Neural cell (in vitro differentiated cells): ENCODE measurements around the gene SPDYE16. TPM values are rescaled to one million over a fixed set of nuclear protein-coding genes. Genes with fewer than 3 reads are reported as not detected.
"Not testable (repeated sequence)": the region's sequence is repeated elsewhere in the genome, so short reads cannot be mapped to it uniquely, and the experiment has no call there.

Experiments used
- H2AFZ ChIP-seq: fragments of 200-600, 300-800 bp; sonication (generic), shearing (Covaris generic); 2 replicates; pipeline ENCODE4 v1.6.0; 2014; ENCODE audit warnings: low read depth, mild to moderate bottlenecking, antibody characterized with exemption, low read length, moderate library complexity
- H3F3A ChIP-seq: fragments of 200-600 bp; shearing (Covaris generic); 2 replicates; pipeline ENCODE4 v1.6.1; 2016; ENCODE audit warnings: mild to moderate bottlenecking, moderate library complexity, mixed read lengths, antibody characterized with exemption, low read length; ENCODE audit not compliant: insufficient read depth, poor library complexity, severe bottlenecking
- H3K27ac ChIP-seq: fragments of 200-600, 300-800 bp; sonication (generic), shearing (Covaris generic); 2 replicates; pipeline ENCODE4 v1.5.1; 2014; ENCODE audit warnings: mild to moderate bottlenecking, low read length, moderate library complexity
- H3K27me3 ChIP-seq: fragments of 300-800, 200-600 bp; sonication (generic), shearing (Covaris generic); 2 replicates; pipeline ENCODE4 v1.6.0; 2014; ENCODE audit warnings: mild to moderate bottlenecking, low read depth, low read length, moderate library complexity; ENCODE audit not compliant: insufficient read depth
- H3K36me3 ChIP-seq: fragments of 300-800, 200-600 bp; sonication (generic), shearing (Covaris generic); 2 replicates; pipeline ENCODE4 v1.5.1; 2014; ENCODE audit warnings: mild to moderate bottlenecking, antibody characterized with exemption, low read length, moderate library complexity; ENCODE audit not compliant: insufficient read depth
- H3K4me2 ChIP-seq: fragments of 300-800, 200-600 bp; sonication (generic), shearing (Covaris generic); 2 replicates; pipeline ENCODE4 v1.6.0; 2014; ENCODE audit warnings: mild to moderate bottlenecking, low read length
- H3K4me3 ChIP-seq: fragments of 300-800, 200-600 bp; sonication (generic), shearing (Covaris generic); 2 replicates; pipeline ENCODE4 v1.5.1; 2014; ENCODE audit warnings: mild to moderate bottlenecking, low read length, moderate library complexity
- H3K79me2 ChIP-seq: fragments of 200-600 bp; shearing (Covaris generic); replicated peaks from 2 replicates; pipeline ENCODE4 v1.6.0; 2014; ENCODE audit warnings: mild to moderate bottlenecking, low read length, moderate library complexity; ENCODE audit not compliant: insufficient read depth
- H3K9ac ChIP-seq: fragments of 300-800, 200-600 bp; sonication (generic), shearing (Covaris generic); 2 replicates; pipeline ENCODE4 v1.6.1; 2016; ENCODE audit warnings: mild to moderate bottlenecking, low read length, mixed read lengths
- H3K9me2 ChIP-seq: fragments of 200-600 bp; shearing (Covaris generic); 2 replicates; pipeline ENCODE4 v1.6.1; 2016; ENCODE audit warnings: mild to moderate bottlenecking, low read length, mixed read lengths; ENCODE audit not compliant: insufficient read depth
- H3K9me3 ChIP-seq: fragments of 200-600, 300-800 bp; sonication (generic), shearing (Covaris generic); 2 replicates; pipeline ENCODE4 v1.6.1; 2016; ENCODE audit warnings: mild to moderate bottlenecking, mixed run types, low read length, moderate library complexity, mixed read lengths
- H4K20me1 ChIP-seq: fragments of 200-600 bp; shearing (Covaris generic); 2 replicates; pipeline ENCODE4 v1.6.1; 2016; ENCODE audit warnings: mild to moderate bottlenecking, mixed run types; ENCODE audit not compliant: insufficient read depth
- polyA plus RNA-seq: library from polyadenylated mRNA; depleted of rRNA; stranded (reverse); fragments of >200 nt; gene quantifications from 2 replicates; pipeline ENCODE4 v1.2.3, GENCODE V29; 2014

SPDYE16 gene
- polyA plus RNA-seq, 1 donor from 2014 or later: 0.81 TPM

DNA sequence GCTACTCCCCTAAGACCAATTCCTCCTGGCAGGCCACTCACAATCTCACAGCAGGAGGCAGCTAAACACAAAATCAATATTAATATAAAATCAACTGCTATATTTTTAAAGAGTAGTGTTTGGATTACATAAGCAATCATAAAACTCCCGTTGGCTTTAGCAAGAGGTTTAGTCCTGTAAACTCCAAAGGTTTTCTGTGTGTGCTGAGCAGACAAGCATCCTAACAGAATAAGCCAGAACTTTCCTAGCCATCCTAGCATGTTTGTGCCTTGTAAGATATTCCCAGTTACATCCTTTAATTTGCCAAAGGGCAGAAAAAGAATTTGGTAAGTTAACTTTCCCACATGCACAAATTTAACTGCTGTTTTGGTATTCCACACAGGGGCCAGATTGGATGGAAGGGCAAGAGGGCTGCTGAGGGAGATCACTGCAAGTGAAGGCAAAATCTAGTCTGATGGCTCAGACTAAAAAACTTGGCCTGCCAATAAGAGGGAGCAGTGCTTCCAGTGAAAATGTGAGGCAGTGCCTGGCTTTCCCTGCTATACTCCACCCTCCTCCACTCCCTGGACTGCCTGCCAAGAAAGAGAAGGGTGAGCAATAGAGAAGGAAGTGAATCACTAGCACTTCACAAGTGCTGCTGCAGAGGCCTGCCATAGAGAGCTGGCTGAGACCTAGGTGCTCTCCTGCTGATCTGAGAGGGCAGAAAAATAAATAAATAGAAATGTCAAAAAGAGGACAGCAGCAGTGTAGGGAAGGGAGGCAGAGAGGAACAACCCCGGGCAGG lies 39.9 kb upstream of the SPDYE16 start:
- not testable (repeated sequence) for H3K4me2 ChIP-seq, H3K36me3 ChIP-seq, H4K20me1 ChIP-seq, H3F3A ChIP-seq, H3K4me3 ChIP-seq, H3K27me3 ChIP-seq, H3K79me2 ChIP-seq, H3K9me2 ChIP-seq, H3K27ac ChIP-seq, H3K9me3 ChIP-seq, H3K9ac ChIP-seq, H2AFZ ChIP-seq

DNA sequence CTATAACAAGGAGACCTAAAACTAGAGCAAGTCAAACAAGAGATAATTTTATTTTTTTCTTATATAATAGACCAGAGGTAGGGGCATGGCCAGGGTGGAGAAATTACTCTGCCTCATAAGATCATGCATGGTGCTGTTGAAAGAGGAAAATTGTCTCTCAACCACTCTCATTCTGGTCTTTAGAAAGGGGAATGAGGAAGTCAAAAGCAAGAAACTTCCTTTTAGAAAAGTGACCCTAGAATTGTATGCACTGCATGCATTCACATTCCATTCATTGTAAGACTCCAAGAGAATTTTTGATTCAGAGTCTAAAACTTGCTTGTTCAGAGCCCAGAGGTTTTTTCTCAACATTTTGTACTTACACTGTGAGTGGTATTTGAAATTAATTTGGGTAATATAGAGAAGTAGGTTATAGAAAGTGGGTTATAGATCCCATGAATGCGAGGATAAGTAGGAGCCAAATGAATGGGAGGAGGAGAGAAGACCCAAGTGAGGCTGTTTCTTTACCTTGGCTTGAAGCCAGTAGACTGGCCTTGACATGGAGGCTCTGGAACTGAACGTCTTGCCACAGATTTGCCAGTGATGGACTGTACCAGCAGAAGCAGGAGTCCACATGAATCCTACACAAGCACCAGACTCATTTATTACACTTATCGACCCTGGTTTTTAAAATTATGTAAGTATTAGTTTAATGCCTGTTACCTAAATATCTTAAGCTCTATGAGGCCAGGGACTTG lies 33.0 kb upstream of the SPDYE16 start:
- not testable (repeated sequence) for H3K4me2 ChIP-seq, H3K27ac ChIP-seq

DNA sequence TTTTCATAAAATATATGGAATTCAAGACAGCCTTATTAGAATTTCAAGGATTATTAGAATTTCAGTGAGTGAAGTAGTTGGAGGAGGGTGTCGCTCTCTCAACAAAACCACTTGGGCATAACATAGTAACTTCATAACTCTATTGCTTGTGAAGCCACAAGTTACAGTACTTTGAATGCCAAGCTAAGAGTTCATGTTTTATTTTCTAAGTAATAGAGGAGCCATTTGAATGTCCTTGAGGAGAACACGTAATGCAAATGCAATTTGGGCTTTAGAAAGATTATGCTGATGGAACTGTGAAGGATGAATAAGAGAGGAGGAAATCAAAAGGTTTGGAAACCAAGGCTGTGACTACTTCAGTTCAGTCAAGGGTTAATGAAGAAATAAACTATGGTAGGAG lies 32.3 kb upstream of the SPDYE16 start:
- H3K27me3 ChIP-seq, H3K36me3 ChIP-seq: not testable (repeated sequence)

More for the DNA sequence above, 33.0 kb upstream of the SPDYE16 start:
- H3F3A ChIP-seq, H3K36me3 ChIP-seq, H3K4me3 ChIP-seq, H4K20me1 ChIP-seq, H3K27me3 ChIP-seq, H3K9ac ChIP-seq, H2AFZ ChIP-seq, H3K9me2 ChIP-seq, H3K9me3 ChIP-seq, H3K79me2 ChIP-seq: not testable (repeated sequence)

DNA sequence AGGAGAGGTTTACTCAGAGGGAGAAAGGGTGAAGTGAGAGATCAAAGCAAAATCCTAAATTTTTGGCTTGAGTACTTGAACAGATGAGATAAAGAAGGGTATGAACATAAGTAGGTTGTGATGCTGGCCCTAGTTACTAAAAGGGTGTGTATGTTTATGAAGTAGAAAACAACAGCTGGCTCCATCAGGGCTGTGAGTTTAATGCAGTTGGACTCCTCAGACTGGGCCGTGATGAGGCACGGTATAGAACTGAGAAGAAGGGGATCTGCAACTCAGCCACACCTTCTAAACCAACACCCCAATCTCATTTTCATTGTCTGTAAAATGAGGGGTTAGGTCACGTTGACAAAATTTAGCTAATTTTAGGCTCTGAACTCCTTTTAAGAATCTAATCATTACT lies 29.2 kb upstream of the SPDYE16 start:
- not testable (repeated sequence) for H2AFZ ChIP-seq, H3K4me2 ChIP-seq, H3F3A ChIP-seq, H4K20me1 ChIP-seq, H3K36me3 ChIP-seq, H3K9me2 ChIP-seq, H3K4me3 ChIP-seq, H3K9ac ChIP-seq, H3K27ac ChIP-seq, H3K27me3 ChIP-seq, H3K79me2 ChIP-seq, H3K9me3 ChIP-seq

More for the DNA sequence above, 32.3 kb upstream of the SPDYE16 start:
- not testable (repeated sequence) for H3K9me3 ChIP-seq, H3K27ac ChIP-seq, H3K79me2 ChIP-seq, H3K9ac ChIP-seq, H3F3A ChIP-seq, H2AFZ ChIP-seq, H3K9me2 ChIP-seq, H3K4me2 ChIP-seq, H3K4me3 ChIP-seq, H4K20me1 ChIP-seq

DNA sequence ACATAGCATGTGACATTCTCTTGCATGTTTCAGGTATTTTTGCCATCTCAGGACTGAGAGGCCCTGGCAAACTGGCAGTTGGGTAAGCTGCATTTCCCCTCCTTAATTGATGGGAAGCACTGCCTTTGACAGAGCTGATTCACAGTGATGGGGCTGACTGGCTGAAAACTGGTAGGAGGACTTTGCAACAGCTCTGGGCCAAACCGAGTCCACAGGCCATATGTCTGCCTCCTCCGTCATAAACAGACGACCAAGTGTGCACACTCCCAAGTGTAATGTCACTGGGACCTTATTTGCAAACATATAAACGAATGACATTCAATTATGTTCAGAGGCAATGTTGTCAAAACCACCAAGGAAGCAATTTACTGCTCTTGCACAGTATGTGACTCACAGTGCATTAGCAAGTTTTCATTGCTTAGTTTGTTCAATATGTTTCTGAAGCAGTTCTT lies 27.3 kb upstream of the SPDYE16 start:
- H3K4me2 ChIP-seq, H3K27me3 ChIP-seq: not testable (repeated sequence)

DNA sequence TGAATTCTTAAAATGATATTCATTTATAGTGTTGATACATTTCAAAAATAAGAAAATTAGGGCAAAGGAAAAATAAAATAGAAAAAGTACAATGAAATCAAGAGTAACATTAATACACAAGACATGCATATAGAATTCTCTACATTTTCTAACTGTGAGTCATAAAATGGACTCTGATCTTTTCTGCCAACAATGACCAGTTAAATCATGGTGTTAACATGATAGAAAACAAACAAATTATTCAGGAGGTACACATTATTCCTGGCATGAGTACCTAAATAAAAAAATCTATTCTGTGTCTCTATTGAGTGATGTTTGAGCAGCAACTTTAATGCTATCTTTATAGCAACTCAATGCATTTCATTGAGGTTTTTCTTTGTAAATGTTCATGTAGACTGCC lies 25.6 kb upstream of the SPDYE16 start:
- not testable (repeated sequence) for H3K9me3 ChIP-seq, H3K36me3 ChIP-seq, H3K4me3 ChIP-seq, H3K79me2 ChIP-seq, H3K27me3 ChIP-seq, H3K9ac ChIP-seq, H3K9me2 ChIP-seq, H3K4me2 ChIP-seq, H3F3A ChIP-seq, H4K20me1 ChIP-seq, H2AFZ ChIP-seq, H3K27ac ChIP-seq

More for the DNA sequence above, 27.3 kb upstream of the SPDYE16 start:
- not testable (repeated sequence) for H4K20me1 ChIP-seq, H3K9ac ChIP-seq, H3K27ac ChIP-seq, H3K4me3 ChIP-seq, H3K9me3 ChIP-seq, H3K79me2 ChIP-seq, H3K36me3 ChIP-seq, H3F3A ChIP-seq, H3K9me2 ChIP-seq, H2AFZ ChIP-seq

DNA sequence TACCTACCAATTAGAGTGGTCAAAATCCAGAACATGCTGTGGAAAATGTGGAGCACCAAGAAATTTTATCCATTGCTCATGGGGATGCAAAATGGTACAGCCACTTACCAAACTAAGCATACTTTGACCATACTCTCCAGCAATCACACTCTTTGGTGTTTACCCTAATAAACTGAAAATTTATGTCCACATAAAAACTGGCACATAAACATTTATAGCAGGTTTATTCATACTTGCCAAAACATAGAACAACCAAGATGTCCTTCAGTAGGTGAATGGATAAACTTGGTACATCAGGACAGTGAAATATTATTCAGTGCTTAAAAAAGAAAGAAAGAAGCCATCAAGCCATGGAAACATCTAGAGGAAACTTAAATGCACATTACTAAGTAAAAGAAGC lies 24.7 kb upstream of the SPDYE16 start:
- not testable (repeated sequence) for H3F3A ChIP-seq, H3K4me3 ChIP-seq, H3K36me3 ChIP-seq, H3K9me2 ChIP-seq, H3K4me2 ChIP-seq, H3K27ac ChIP-seq, H3K27me3 ChIP-seq, H4K20me1 ChIP-seq, H2AFZ ChIP-seq, H3K79me2 ChIP-seq, H3K9me3 ChIP-seq, H3K9ac ChIP-seq

DNA sequence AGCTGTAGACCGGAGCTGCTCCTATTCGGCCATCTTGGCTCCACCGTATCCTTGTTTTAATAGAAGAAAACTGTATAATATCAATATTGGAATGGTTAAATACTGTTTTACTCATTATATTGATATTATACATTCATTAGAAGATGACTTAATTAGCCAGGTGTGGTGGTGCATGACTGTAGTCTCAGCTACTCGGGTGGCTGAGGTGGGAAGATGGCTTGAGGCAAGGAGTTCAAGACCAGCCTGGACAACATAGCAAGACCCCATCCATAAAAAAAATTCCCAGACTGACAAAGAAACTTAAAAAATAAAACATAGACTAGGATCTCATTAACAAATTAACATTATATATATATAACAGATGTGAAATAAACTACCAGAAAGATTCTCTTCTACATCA lies 24.2 kb upstream of the SPDYE16 start:
- not testable (repeated sequence) for H3K9ac ChIP-seq, H2AFZ ChIP-seq, H3K27ac ChIP-seq, H3F3A ChIP-seq, H3K4me2 ChIP-seq, H3K36me3 ChIP-seq, H3K9me3 ChIP-seq, H4K20me1 ChIP-seq, H3K27me3 ChIP-seq, H3K9me2 ChIP-seq, H3K4me3 ChIP-seq, H3K79me2 ChIP-seq
